GM19328 (cell line): Measurements from ENCODE around the gene S100Z.
"Not testable (repeated sequence)": the region's sequence is repeated elsewhere in the genome, so short reads cannot be mapped to it uniquely, and the experiment has no call there.

Experiments
- ATAC-seq: cut with Tn5 transposase; IDR thresholded peaks from one replicate; pipeline ENCODE4 v1.9.1; 2021; ENCODE audit warnings: mild to moderate bottlenecking, moderate library complexity; ENCODE audit not compliant: unreplicated experiment

Gene S100Z

GRCh38 chr5:76849419-76850291 lies at the start of gene S100Z:
TSS of gene S100Z (plus strand) at chr5:76850014. CDS start at chr5:76875360, 25,346 bp downstream.
- ATAC-seq: no peak

GRCh38 chr5:76800579-76800978 lies 49.2 kb upstream of the S100Z start:
- no peak for ATAC-seq

- no peak for ATAC-seq
Measured at GRCh38 chr5:76801159-76801802, 48.5 kb upstream of the S100Z start.

- ATAC-seq: no peak
Measured at GRCh38 chr5:76801803-76802195, 48.0 kb upstream of the S100Z start.

- ATAC-seq: no peak
Measured at GRCh38 chr5:76804266-76804665, 45.5 kb upstream of the S100Z start.

GRCh38 chr5:76805821-76806505 lies 43.9 kb upstream of the S100Z start:
- no peak for ATAC-seq

- no peak for ATAC-seq
Measured at GRCh38 chr5:76807296-76807695, 42.5 kb upstream of the S100Z start.

GRCh38 chr5:76808141-76808691 lies 41.6 kb upstream of the S100Z start:
- ATAC-seq: no peak

GRCh38 chr5:76809141-76809540 lies 40.7 kb upstream of the S100Z start:
- ATAC-seq: no peak

- ATAC-seq: no peak
Measured at GRCh38 chr5:76810236-76810635, 39.6 kb upstream of the S100Z start.

GRCh38 chr5:76811214-76811613 lies 38.6 kb upstream of the S100Z start:
- no peak for ATAC-seq

- ATAC-seq: not testable (repeated sequence)
Measured at GRCh38 chr5:76812209-76812608, 37.6 kb upstream of the S100Z start.

- no peak for ATAC-seq
Measured at GRCh38 chr5:76813982-76814562, 35.7 kb upstream of the S100Z start.

- no peak for ATAC-seq
Measured at GRCh38 chr5:76816110-76816831, 33.5 kb upstream of the S100Z start.

GRCh38 chr5:76818844-76819831 lies 30.7 kb upstream of the S100Z start, which contains the start of gene F2RL1:
TSS of gene F2RL1 (plus strand) at chr5:76819030. CDS start at chr5:76819183, 153 bp downstream.
- ATAC-seq: no peak

GRCh38 chr5:76819851-76820525 lies 29.8 kb upstream of the S100Z start:
- no peak for ATAC-seq

GRCh38 chr5:76820526-76820890 lies 29.3 kb upstream of the S100Z start:
- no peak for ATAC-seq

- no peak for ATAC-seq
Measured at GRCh38 chr5:76821136-76821535, 28.7 kb upstream of the S100Z start.
